Endothelial cell of umbilical vein (primary cell): Measurements from ENCODE around the gene MOBP. TPM values are rescaled to one million over a fixed set of nuclear protein-coding genes. Genes with fewer than 3 reads are reported as not detected.

Experiments used
- BruUV-seq: library from RNA; stranded (reverse); fragments of 400-500 nt; replicated peaks from 2 replicates; lab custom pipeline; 2021; lab: Mats Ljungman, UMichigan
- CTCF ChIA-PET: fragments of 300-600, 350-600 bp; sonication (Branson Sonifier 250); formaldehyde crosslinking; loops from one replicate; lab custom pipeline; 2021; ENCODE audit warnings: antibody characterized with exemption, inconsistent platforms; lab: Charles Lee
- POLR2A ChIA-PET: fragments of 300-600, 350-600 bp; sonication (Branson Sonifier 250); formaldehyde crosslinking; loops from one replicate; lab custom pipeline; 2021; ENCODE audit warnings: antibody characterized with exemption, inconsistent platforms; lab: Charles Lee
- DNase-seq: peaks from one replicate; pipeline ENCODE4 v3.0.0-alpha.2; 2011; ENCODE audit warnings: low read depth, low spot score
- FAIRE-seq: peaks from 2 replicates; lab custom pipeline; 2011; peaks lifted over from hg19 to GRCh38; lab: Jason Lieb, UNC
- H2AFZ ChIP-seq: 2 replicates; pipeline ENCODE4 v1.6.0; 2012; ENCODE audit warnings: low read depth, low read length, control low read depth, inconsistent platforms
- H3K27ac ChIP-seq: 2 replicates; pipeline ENCODE4 v1.5.1; 2011; ENCODE audit warnings: low read depth, mild to moderate bottlenecking, control low read depth, low read length, moderate library complexity; ENCODE audit not compliant: insufficient read depth
- H3K27me3 ChIP-seq, 2 experiments: 2 replicates each; pipeline versions ENCODE4 v1.6.0 to v1.6.1; 2011; ENCODE audit warnings: low read length in 2 of 2, mixed read lengths in 1 of 2; ENCODE audit not compliant: control insufficient read depth in 2 of 2, insufficient read depth in 2 of 2
- H3K36me3 ChIP-seq, 2 experiments: 2 replicates in 1 of 2; 3 replicates in 1 of 2; pipeline ENCODE4 v1.5.1; 2011; ENCODE audit warnings: low read length in 2 of 2, mild to moderate bottlenecking in 1 of 2, moderate library complexity in 1 of 2; ENCODE audit not compliant: control insufficient read depth in 2 of 2, insufficient read depth in 2 of 2; ENCODE audit errors: extremely low read depth in 1 of 2
- H3K4me1 ChIP-seq: 3 replicates; pipeline ENCODE4 v1.5.1; 2011; ENCODE audit warnings: mild to moderate bottlenecking, low read length; ENCODE audit not compliant: control insufficient read depth, insufficient read depth; ENCODE audit errors: extremely low read depth
- H3K4me2 ChIP-seq: 2 replicates; pipeline ENCODE4 v1.6.1; 2011; ENCODE audit warnings: low read length, control low read depth, mixed read lengths; ENCODE audit not compliant: insufficient read depth
- H3K4me3 ChIP-seq, 3 experiments: fragments of 200-600 bp in 1 of 3; sonication (generic), shearing (Covaris generic) in 1 of 3; replicated peaks in 1 of 3; 2 replicates each; pipeline ENCODE4 v1.5.1; 2011 to 2016; ENCODE audit warnings: control low read depth in 3 of 3, low read length in 3 of 3, mild to moderate bottlenecking in 2 of 3, inconsistent platforms in 1 of 3, low read depth in 1 of 3, moderate library complexity in 1 of 3; ENCODE audit not compliant: insufficient read depth in 1 of 3
- H3K79me2 ChIP-seq: 2 replicates; pipeline ENCODE4 v1.6.0; 2012; ENCODE audit warnings: low read length, inconsistent platforms; ENCODE audit not compliant: control insufficient read depth, insufficient read depth
- H3K9ac ChIP-seq: replicated peaks from 2 replicates; pipeline ENCODE3; 2011; ENCODE audit warnings: low read length, control low read depth; ENCODE audit not compliant: insufficient read depth; ENCODE audit errors: extremely low read depth
- H3K9me1 ChIP-seq: replicated peaks from 3 replicates; pipeline ENCODE4 v1.6.0; 2011; ENCODE audit warnings: mild to moderate bottlenecking, low read length; ENCODE audit not compliant: control insufficient read depth, insufficient read depth; ENCODE audit errors: extremely low read depth
- H3K9me3 ChIP-seq: replicated peaks from 2 replicates; pipeline ENCODE4 v1.5.1; 2012; ENCODE audit warnings: low read length, inconsistent platforms; ENCODE audit not compliant: control insufficient read depth, insufficient read depth
- H4K20me1 ChIP-seq: replicated peaks from 2 replicates; pipeline ENCODE3; 2011; ENCODE audit warnings: mild to moderate bottlenecking, low read length; ENCODE audit not compliant: control insufficient read depth, insufficient read depth; ENCODE audit errors: extremely low read depth
- EZH2 ChIP-seq: IDR thresholded peaks from 2 replicates; pipeline ENCODE4 v1.6.1; 2012; ENCODE audit warnings: borderline replicate concordance, low read depth, mild to moderate bottlenecking, moderate library complexity, low read length, inconsistent platforms; ENCODE audit not compliant: severe bottlenecking
- FOS ChIP-seq: IDR thresholded peaks from 2 replicates; pipeline ENCODE4 v1.6.1; 2011; ENCODE audit warnings: mild to moderate bottlenecking, low read length, moderate library complexity, borderline replicate concordance; ENCODE audit not compliant: insufficient read depth
- GATA2 ChIP-seq: IDR thresholded peaks from 2 replicates; pipeline ENCODE4 v1.7.0; 2011; ENCODE audit warnings: low read depth, mild to moderate bottlenecking, moderate library complexity, mixed read lengths, low read length; ENCODE audit not compliant: insufficient read length, insufficient read depth
- JUN ChIP-seq: IDR thresholded peaks from 2 replicates; pipeline ENCODE4 v1.6.1; 2011; ENCODE audit warnings: borderline replicate concordance, low read depth; ENCODE audit not compliant: insufficient read length, insufficient read depth
- MAX ChIP-seq: IDR thresholded peaks from 2 replicates; pipeline ENCODE4 v1.6.1; 2011; ENCODE audit not compliant: insufficient read depth, insufficient read length
- MYC ChIP-seq: IDR thresholded peaks from one replicate; pipeline ENCODE4 v1.6.1; 2011; ENCODE audit warnings: mild to moderate bottlenecking, low read depth, low read length
- POLR2A ChIP-seq: IDR thresholded peaks from 2 replicates; pipeline ENCODE4 v1.6.1; 2012; ENCODE audit warnings: low read depth, mild to moderate bottlenecking, control low read depth, low read length
- POLR2AphosphoS5 ChIP-seq: IDR thresholded peaks from 2 replicates; pipeline ENCODE4 v1.6.1; 2012; ENCODE audit warnings: low read depth, mild to moderate bottlenecking, control low read depth, low read length, moderate library complexity; ENCODE audit not compliant: insufficient read depth
- dilution Hi-C: fragments of 300-500 bp; cut with MboI; formaldehyde crosslinking; loops from one replicate; pipeline ENCODE4 v1.15.0; 2019; ENCODE audit warnings: low sequenced_read_pairs; ENCODE audit not compliant: extremely low pct_ligation_motif_present
- intact Hi-C: fragments of 100-400 bp; cut with micrococcal nuclease; formaldehyde crosslinking; loops from one replicate; pipeline ENCODE4 v1.10.0; 2022
- polyA plus RNA-seq, 4 experiments: library from polyadenylated mRNA; depleted of rRNA in 3 of 4; stranded (reverse) in 3 of 4; unstranded in 1 of 4; fragments of >200 nt; gene quantifications; 2 replicates each; pipeline versions ENCODE4 v1.2.1 to v1.2.3, GENCODE V29; 2011 to 2012; ENCODE audit warnings: missing spikeins in 1 of 4
- total RNA-seq: library from RNA; stranded (reverse); gene quantifications from 2 replicates; pipeline ENCODE4 v1.2.3, GENCODE V29; 2021
- TF ChIP-seq, protein P1 (sequence below), 2 donors: IDR thresholded peaks; 1 replicate in 1 of 2; 2 replicates in 1 of 2; pipeline ENCODE4 v1.5.1; 2011; ENCODE audit warnings: low read length in 2 of 2, mild to moderate bottlenecking in 2 of 2, moderate library complexity in 2 of 2, control low read depth in 1 of 2, inconsistent platforms in 1 of 2, low read depth in 1 of 2; ENCODE audit not compliant: insufficient read depth in 1 of 2; ENCODE audit errors: extremely low read depth in 1 of 2

Gene MOBP
- total and polyA plus RNA-seq, 2 donors (not counting 3 experiments of a cell fraction or from before 2014, with no cell fraction given), result 2.0 to 2.3 TPM

- no peak for FAIRE-seq
- dilution Hi-C loops, result no loop called here
Measured at GRCh38 chr3:39463269-39463668, 4.2 kb upstream of the MOBP start.

More at GRCh38 chr3:39463269-39463668, 4.2 kb upstream of the MOBP start:
- Histone ChIP-seq H3K36me3 (no peaks in the 10 kb centered on the region), H3K9me1 (no peaks in the 10 kb centered on the region), H3K4me3 (no peak overlapping the region), H3K9ac (no peak overlapping the region), H3K27ac (no peak overlapping the region), H3K79me2 (no peaks in the 10 kb centered on the region), H2AFZ (no peak overlapping the region), H3K9me3 (no peaks in the 10 kb centered on the region), H3K4me2 (no peak overlapping the region), H3K27me3 (peaks cover 3 to 6% of the 10 kb centered on the region in 2 experiments), H4K20me1 (no peaks in the 10 kb centered on the region), H3K4me1 (no peaks in the 10 kb centered on the region)
- intact Hi-C loops, result no loop called here
- ChIA-PET CTCF (no interaction called here), POLR2A (no interaction called here)
- no peak for DNase-seq
- BruUV-seq, result no TSS peak
- TF ChIP-seq POLR2A (no peak), EZH2 (no peak), FOS (no peak), MAX (no peak), POLR2AphosphoS5 (no peak), GATA2 (no peak), MYC (no peak), JUN (no peak)
- TF ChIP-seq, protein P1, sequence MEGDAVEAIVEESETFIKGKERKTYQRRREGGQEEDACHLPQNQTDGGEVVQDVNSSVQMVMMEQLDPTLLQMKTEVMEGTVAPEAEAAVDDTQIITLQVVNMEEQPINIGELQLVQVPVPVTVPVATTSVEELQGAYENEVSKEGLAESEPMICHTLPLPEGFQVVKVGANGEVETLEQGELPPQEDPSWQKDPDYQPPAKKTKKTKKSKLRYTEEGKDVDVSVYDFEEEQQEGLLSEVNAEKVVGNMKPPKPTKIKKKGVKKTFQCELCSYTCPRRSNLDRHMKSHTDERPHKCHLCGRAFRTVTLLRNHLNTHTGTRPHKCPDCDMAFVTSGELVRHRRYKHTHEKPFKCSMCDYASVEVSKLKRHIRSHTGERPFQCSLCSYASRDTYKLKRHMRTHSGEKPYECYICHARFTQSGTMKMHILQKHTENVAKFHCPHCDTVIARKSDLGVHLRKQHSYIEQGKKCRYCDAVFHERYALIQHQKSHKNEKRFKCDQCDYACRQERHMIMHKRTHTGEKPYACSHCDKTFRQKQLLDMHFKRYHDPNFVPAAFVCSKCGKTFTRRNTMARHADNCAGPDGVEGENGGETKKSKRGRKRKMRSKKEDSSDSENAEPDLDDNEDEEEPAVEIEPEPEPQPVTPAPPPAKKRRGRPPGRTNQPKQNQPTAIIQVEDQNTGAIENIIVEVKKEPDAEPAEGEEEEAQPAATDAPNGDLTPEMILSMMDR (IDR thresholded peaks at IDR 0.05; ENCODE audit: extremely low read depth in 1 of 2, insufficient read depth in 1 of 2, low read depth in 1 of 2, low read length in 2 of 2), result no peak
